Mammary epithelial cell (primary cell): ENCODE measurements around the gene CCDC187.

Source experiments
- EZH2 ChIP-seq: IDR thresholded peaks from 2 replicates; pipeline ENCODE4 v1.6.1; 2012; ENCODE audit warnings: low read length, inconsistent platforms, borderline replicate concordance
- TF ChIP-seq, protein P1 (sequence below), 2 donors: IDR thresholded peaks in 1 of 2; conservative IDR thresholded peaks in 1 of 2; 2 replicates each; pipeline ENCODE4 v1.5.1; 2011 to 2012; ENCODE audit warnings: inconsistent platforms in 2 of 2, low read length in 2 of 2, mild to moderate bottlenecking in 2 of 2, control low read depth in 1 of 2, low read depth in 1 of 2; ENCODE audit not compliant: insufficient read depth in 1 of 2; ENCODE audit errors: extremely low read depth in 1 of 2

DNA sequence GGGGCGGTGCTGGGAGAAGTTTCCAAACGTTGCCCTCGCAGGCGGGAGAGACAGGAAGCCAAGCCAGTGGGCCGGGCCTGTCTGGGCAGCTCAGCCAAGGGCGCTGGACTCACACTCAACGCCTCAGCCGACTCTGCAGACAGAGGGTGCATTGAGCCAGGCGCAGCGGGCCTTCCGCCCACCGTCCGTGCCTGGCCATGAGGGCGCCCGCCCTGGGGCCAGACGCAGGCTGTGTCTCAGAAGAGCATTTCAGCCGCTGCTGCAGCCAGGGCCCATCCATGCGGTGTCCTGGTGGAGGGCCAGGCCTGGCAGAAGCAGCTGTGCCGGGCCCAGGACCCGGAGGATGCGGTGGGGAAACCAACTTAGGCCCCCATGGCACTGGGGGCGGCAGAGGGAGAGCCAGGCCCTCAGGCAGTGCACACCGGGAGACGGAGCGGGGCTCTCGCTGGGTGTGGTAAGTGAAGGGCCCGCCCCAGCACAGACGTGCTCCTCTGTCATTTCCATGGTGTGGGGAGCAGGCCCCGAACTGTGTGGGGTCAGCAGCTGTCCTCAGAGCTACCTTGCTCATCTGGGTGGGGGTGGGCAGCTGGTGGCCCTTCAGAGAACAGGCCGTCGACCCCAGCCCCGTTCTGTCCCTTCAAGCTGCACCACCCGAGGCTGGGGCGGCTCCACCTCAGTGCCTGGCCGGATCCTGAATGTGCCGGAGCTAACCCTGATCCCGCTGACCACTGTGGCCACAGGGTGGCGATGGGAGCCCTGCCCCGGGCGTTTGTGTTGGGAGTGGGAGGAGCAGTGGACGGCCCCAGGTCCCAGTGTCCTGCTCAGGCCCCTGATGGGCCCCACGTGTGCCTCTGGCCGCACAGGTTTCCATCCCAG, 41.6 kb upstream of the CCDC187 start:
- TF ChIP-seq, protein P1, sequence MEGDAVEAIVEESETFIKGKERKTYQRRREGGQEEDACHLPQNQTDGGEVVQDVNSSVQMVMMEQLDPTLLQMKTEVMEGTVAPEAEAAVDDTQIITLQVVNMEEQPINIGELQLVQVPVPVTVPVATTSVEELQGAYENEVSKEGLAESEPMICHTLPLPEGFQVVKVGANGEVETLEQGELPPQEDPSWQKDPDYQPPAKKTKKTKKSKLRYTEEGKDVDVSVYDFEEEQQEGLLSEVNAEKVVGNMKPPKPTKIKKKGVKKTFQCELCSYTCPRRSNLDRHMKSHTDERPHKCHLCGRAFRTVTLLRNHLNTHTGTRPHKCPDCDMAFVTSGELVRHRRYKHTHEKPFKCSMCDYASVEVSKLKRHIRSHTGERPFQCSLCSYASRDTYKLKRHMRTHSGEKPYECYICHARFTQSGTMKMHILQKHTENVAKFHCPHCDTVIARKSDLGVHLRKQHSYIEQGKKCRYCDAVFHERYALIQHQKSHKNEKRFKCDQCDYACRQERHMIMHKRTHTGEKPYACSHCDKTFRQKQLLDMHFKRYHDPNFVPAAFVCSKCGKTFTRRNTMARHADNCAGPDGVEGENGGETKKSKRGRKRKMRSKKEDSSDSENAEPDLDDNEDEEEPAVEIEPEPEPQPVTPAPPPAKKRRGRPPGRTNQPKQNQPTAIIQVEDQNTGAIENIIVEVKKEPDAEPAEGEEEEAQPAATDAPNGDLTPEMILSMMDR (conservative IDR thresholded peaks at IDR 0.05 in 1 of 2, IDR thresholded peaks at IDR 0.05 in 1 of 2; ENCODE audit: extremely low read depth in 1 of 2, insufficient read depth in 1 of 2, low read depth in 1 of 2, low read length in 2 of 2): peak in 1 of 2 donors; percentile 43
- TF ChIP-seq EZH2: no peak
